ENCODE measurements around the gene ZNF260.

DNA sequence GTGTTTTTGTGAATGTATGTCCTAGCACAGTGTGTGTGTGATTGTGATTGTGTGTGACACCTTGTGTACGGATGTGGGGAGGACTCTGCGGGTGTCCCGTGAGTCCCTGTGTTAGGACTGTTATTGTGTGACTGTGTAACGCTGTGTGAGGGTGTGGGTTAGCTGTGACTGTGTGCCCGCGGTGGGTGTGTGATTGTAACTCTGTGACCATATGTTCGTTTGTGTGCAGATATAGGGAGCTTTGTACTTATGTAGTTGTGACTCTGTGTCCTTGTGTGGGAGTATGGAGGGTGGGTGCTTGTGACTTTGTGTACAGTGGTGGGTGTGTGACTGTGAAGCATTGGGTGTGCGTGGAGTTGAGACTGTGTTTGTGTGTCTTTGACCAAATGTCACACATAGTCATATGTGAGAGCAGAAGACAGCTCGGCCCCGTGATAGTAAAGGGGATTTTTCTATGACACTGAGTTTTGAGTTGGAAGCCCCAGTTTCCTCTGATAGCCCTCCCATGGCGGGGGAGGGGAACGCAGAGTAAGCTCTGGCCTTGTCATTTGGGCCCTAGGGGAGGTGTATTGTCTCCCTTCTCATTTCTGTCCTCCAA, 949 bp upstream of the ZNF260 start:
- no peak for TF ChIP-seq POLR2A (IDR thresholded peaks at IDR 0.05; ENCODE audit: low read depth, low read length)
- TF ChIP-seq TAF1 (IDR thresholded peaks at IDR 0.05; ENCODE audit: borderline replicate concordance, low read depth, low read length) = no peak
- no peak for TF ChIP-seq POLR2AphosphoS5 (IDR thresholded peaks at IDR 0.05; ENCODE audit: low read depth, low read length)

Measured in GM12892 (cell line).